ENCODE results near the gene RBM20. TPM values are rescaled to one million over a fixed set of nuclear protein-coding genes. Genes with fewer than 3 reads are reported as not detected.

RBM20 gene
- total RNA-seq, 4 donors from 2014 or later: 0.88 to 3.8 (median 1.9) TPM

DNA sequence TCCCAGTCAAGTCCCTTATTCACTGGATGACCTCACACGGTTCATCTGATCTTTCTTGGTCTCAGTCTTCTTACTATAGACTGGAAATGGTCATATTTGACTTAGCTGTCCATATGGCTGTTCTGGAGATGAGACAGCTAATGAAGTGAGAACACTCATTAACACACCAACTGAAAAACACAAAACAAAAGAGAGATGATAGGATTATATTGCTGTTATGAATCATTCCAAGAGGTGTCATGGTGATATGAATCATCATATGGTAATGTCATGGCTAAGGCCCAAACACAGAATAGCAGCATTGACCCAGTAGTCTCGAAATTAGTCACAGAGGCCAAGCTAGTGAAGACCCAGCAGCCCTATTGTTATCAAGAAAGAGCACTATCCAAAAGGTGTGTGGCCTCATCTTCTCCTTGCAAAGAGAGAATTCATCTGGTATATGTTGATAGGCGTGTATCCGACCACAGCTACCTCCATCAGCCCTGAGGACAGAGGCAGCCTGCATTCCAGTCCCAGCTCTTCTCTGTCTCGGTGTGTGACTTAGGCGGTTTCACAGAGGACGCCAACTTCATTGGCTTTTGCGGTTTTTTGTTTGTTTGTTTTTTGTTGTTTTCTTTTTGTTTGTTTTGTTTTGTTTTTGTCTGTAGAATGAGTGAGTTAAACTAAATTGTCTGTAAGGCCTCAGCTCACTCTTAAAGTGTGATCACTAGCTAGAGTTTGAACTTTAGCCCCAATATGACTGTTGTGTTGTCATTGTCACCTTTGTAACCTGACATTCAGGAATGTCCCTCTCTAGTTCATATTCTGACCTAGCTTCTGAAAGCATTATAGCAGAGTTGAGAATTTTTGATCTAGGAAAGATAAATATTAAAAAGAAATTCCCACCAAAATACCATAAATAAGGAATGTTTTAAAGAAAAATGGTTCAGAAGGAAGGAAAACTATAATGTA lies 130.2 kb downstream of the RBM20 start:
- intact Hi-C loops (cut with DNase I; ENCODE audit: low total_unique reads): no loop called here
- H3K27me3 ChIP-seq: no peaks in the 10 kb centered on the region
- DNase-seq: no peak
- no peak overlapping the region for H3K4me3 ChIP-seq
- no peak for TF ChIP-seq POLR2A (IDR thresholded peaks at IDR 0.05)
- TF ChIP-seq, protein P1, sequence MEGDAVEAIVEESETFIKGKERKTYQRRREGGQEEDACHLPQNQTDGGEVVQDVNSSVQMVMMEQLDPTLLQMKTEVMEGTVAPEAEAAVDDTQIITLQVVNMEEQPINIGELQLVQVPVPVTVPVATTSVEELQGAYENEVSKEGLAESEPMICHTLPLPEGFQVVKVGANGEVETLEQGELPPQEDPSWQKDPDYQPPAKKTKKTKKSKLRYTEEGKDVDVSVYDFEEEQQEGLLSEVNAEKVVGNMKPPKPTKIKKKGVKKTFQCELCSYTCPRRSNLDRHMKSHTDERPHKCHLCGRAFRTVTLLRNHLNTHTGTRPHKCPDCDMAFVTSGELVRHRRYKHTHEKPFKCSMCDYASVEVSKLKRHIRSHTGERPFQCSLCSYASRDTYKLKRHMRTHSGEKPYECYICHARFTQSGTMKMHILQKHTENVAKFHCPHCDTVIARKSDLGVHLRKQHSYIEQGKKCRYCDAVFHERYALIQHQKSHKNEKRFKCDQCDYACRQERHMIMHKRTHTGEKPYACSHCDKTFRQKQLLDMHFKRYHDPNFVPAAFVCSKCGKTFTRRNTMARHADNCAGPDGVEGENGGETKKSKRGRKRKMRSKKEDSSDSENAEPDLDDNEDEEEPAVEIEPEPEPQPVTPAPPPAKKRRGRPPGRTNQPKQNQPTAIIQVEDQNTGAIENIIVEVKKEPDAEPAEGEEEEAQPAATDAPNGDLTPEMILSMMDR (IDR thresholded peaks at IDR 0.05): no peak
- no peaks in the 10 kb centered on the region for H3K36me3 ChIP-seq
- H3K4me1 ChIP-seq: no peaks in the 10 kb centered on the region
- no peak overlapping the region for H3K27ac ChIP-seq
- no peaks in the 10 kb centered on the region for H3K9me3 ChIP-seq

DNA sequence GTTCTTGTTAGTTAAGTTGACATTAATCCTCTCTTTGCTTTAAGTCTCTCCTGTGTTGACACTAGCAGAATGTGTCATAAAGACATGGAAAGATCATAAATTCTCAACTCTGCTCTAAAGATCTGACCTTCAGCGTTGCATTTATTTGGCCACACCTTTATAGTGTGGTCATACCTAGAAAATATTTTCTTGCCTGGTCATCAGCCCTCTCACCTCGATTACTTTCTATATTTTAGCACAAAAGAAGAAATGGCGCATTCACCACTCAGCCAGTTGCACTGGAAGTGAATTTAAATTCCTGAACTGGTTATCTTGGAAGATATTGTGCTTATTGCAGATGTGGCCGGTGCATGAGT lies 130.9 kb downstream of the RBM20 start:
- no peak overlapping the region for H3K4me3 ChIP-seq
- no peak for TF ChIP-seq POLR2A (IDR thresholded peaks at IDR 0.05)
- TF ChIP-seq, protein P1 (IDR thresholded peaks at IDR 0.05): no peak
- no peak for DNase-seq
- H3K27ac ChIP-seq: no peak overlapping the region
- intact Hi-C loops (cut with DNase I; ENCODE audit: low total_unique reads): no loop called here
- H3K4me1 ChIP-seq: no peaks in the 10 kb centered on the region
- no peaks in the 10 kb centered on the region for H3K9me3 ChIP-seq
- H3K27me3 ChIP-seq: no peaks in the 10 kb centered on the region
- H3K36me3 ChIP-seq: no peaks in the 10 kb centered on the region

DNA sequence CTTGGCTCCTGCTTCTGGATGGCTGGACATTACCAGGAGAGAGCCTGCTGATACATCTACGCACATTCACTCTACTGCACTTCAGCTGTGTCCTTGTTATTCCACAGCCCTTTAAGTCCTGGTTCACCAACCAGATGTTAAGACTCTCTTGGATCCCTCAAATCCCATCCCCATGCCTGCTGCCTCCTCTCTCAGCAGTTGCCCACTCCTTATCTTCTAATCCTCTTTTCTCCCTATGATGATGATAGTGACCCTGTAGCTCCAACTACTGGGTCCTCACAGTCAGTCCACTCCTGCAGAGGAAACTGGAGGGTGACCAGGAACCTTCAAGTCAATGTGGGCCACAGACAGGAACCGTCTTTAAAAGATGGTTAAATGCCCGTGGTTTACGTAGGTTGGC lies 131.3 kb downstream of the RBM20 start:
- H3K4me3 ChIP-seq: no peak overlapping the region
- H3K9me3 ChIP-seq: no peaks in the 10 kb centered on the region
- TF ChIP-seq POLR2A (IDR thresholded peaks at IDR 0.05): no peak
- intact Hi-C loops (cut with DNase I; ENCODE audit: low total_unique reads): no loop called here
- H3K4me1 ChIP-seq: no peaks in the 10 kb centered on the region
- no peak for DNase-seq
- no peak overlapping the region for H3K27ac ChIP-seq
- no peaks in the 10 kb centered on the region for H3K36me3 ChIP-seq
- H3K27me3 ChIP-seq: no peaks in the 10 kb centered on the region

DNA sequence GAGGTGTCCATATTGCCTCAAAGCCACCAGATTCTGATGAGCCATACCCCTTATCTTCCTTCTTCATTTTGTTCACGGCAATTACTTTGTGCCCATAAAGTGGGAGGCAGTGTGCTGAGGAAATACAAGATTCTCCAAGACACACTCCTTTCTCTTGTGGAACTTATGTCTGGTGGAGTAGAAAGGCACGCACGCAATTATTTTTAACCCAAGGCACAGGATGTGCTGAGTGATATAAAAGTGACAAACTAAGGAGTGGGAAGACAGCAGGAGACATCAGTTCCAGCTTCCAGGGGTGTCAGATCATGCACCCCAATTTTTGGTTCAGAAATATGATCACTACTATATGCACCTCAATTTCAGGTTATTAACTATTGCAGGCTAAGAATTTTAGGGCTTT lies 132.9 kb downstream of the RBM20 start:
- Histone ChIP-seq H3K9me3 (no peaks in the 10 kb centered on the region), H3K36me3 (no peaks in the 10 kb centered on the region), H3K4me1 (no peaks in the 10 kb centered on the region), H3K4me3 (no peak overlapping the region), H3K27me3 (no peaks in the 10 kb centered on the region), H3K27ac (no peak overlapping the region)
- TF ChIP-seq POLR2A (IDR thresholded peaks at IDR 0.05): no peak
- TF ChIP-seq, protein P1 (IDR thresholded peaks at IDR 0.05): no peak
- no peak for DNase-seq
- intact Hi-C loops (cut with DNase I; ENCODE audit: low total_unique reads): no loop called here

DNA sequence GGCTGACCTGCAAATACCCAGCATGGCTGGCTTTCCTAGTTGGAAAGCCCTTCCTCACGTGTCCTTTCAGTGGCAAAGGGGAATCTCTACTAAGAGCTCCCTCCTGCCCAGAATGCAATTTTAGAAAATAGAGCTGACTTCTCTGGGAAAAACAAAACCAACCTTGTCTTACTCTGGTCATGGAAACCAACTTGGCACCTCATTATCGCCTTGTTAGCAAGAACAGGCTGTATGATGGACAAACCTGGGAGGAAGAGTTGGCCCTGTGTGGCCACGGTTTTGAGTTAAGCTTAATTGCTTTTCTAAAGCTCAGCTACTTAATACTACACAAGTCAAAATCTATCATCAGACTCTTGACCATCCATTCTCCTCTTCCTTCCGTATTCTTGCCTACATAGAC lies 133.5 kb downstream of the RBM20 start:
- intact Hi-C loops (cut with DNase I; ENCODE audit: low total_unique reads): no loop called here
- Histone ChIP-seq H3K4me3 (no peak overlapping the region), H3K9me3 (no peaks in the 10 kb centered on the region), H3K27me3 (no peaks in the 10 kb centered on the region), H3K27ac (no peak overlapping the region), H3K36me3 (no peaks in the 10 kb centered on the region), H3K4me1 (no peaks in the 10 kb centered on the region)
- TF ChIP-seq, protein P1 (IDR thresholded peaks at IDR 0.05): no peak
- TF ChIP-seq POLR2A (IDR thresholded peaks at IDR 0.05): no peak
- no peak for DNase-seq

All from uterus (tissue), 4 donors.